ENCODE data around the gene MRPL17. TPM values are rescaled to one million over a fixed set of nuclear protein-coding genes. Genes with fewer than 3 reads are reported as not detected.

Gene MRPL17
- total and polyA plus RNA-seq, 10 of the 15 experiments (the other 5 are each of a cell fraction or from before 2014, with no cell fraction given): 60.3 to 171 (median 94.8) TPM

GRCh38 chr11:6677018-6677417 is 6.1 kb downstream of the MRPL17 start:
- H3K9me3 ChIP-seq (replicated peaks; ENCODE audit: control insufficient read depth, insufficient read depth, low read length): no peaks in the 10 kb centered on the region
- ChIA-PET CTCF (interaction anchor here (0.9 to 1.5 kb wide), 4 partner anchors 10 to 298 kb away, joined by 3 to 8 read pairs (median 4); no protein-coding TSS in a partner anchor), POLR2A (interaction anchor here (1.0 kb wide), 1 partner anchor 59 kb away, joined by 3 read pairs; no protein-coding TSS in a partner anchor), SMC1A (ENCODE audit: uncharacterized antibody, unreplicated experiment) (interaction anchor here (1.1 to 1.5 kb wide), 2 partner anchors 69 to 73 kb away, joined by 3 read pairs; partner anchors contain the start of gene ILK), RAD21 (ENCODE audit: unreplicated experiment) (interaction anchor here (1.0 kb wide), 1 partner anchor 58 kb away, joined by 6 read pairs; the partner anchor contains the start of gene TPP1)
- H3K27ac ChIP-seq (ENCODE audit: control insufficient read depth, insufficient read depth): no peak overlapping the region
- H3K9ac ChIP-seq (ENCODE audit: control insufficient read depth, insufficient read depth, low read length): no peak overlapping the region
- no peak overlapping the region for H3K4me2 ChIP-seq (ENCODE audit: control insufficient read depth, insufficient read depth)
- no peaks in the 10 kb centered on the region for H3K27me3 ChIP-seq (replicated peaks in 1 of 2; ENCODE audit: control insufficient read depth in 2 of 2, insufficient read depth in 2 of 2, low read length in 1 of 2)
- H3K79me2 ChIP-seq (ENCODE audit: control insufficient read depth, insufficient read depth, low read length): peaks cover 17% of the 10 kb centered on the region
- in situ Hi-C loops (cut with MboI): loop anchor here (10.0 kb wide), 1 partner anchor 292 kb away; no protein-coding TSS in a partner anchor
- ATAC-seq: no peak
- BruUV-seq (replicated peaks): no TSS peak
- DNase-seq (ENCODE audit: low read depth, low spot score): no peak
- intact Hi-C loops (cut with micrococcal nuclease; ENCODE audit: unreplicated experiment): no loop called here
- no peaks in the 10 kb centered on the region for H4K20me1 ChIP-seq (ENCODE audit: control insufficient read depth, insufficient read depth)
- H3K36me3 ChIP-seq (ENCODE audit: control insufficient read depth in 2 of 2, insufficient read depth in 2 of 2, low read length in 1 of 2): peaks cover 0 to 13% of the 10 kb centered on the region in 2 experiments; a peak in 1 of 4 replicates
- no peak overlapping the region for H3K4me3 ChIP-seq
- H3K4me1 ChIP-seq (ENCODE audit: control insufficient read depth, insufficient read depth, low read length): peaks cover 13% of the 10 kb centered on the region
- no peak overlapping the region for H2AFZ ChIP-seq (ENCODE audit: control insufficient read depth, low read depth, low read length)
- no peak for FAIRE-seq
- WGBS (ENCODE audit: insufficient coverage, insufficient replicate concordance, low lambda C conversion rate, missing lambda C conversion rate): 70% methylated on average over 3 of the region's 3 CpGs
- TF ChIP-seq, protein P1, sequence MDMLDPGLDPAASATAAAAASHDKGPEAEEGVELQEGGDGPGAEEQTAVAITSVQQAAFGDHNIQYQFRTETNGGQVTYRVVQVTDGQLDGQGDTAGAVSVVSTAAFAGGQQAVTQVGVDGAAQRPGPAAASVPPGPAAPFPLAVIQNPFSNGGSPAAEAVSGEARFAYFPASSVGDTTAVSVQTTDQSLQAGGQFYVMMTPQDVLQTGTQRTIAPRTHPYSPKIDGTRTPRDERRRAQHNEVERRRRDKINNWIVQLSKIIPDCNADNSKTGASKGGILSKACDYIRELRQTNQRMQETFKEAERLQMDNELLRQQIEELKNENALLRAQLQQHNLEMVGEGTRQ (IDR thresholded peaks at IDR 0.05; ENCODE audit: borderline replicate concordance, low read depth, low read length): no peak
- TF ChIP-seq RB1 (IDR thresholded peaks at IDR 0.05; ENCODE audit: borderline replicate concordance) (no peak), RCOR1 (conservative IDR thresholded peaks at IDR 0.05; ENCODE audit: low read depth, low read length) (no peak), EED (IDR thresholded peaks at IDR 0.05; ENCODE audit: low read depth) (no peak), ETV6 (conservative IDR thresholded peaks at IDR 0.05 in 1 of 2, IDR thresholded peaks at IDR 0.05 in 1 of 2; ENCODE audit: borderline replicate concordance in 1 of 2, low read depth in 1 of 2) (no peak), EGR1 (IDR thresholded peaks at IDR 0.05; ENCODE audit: borderline replicate concordance in 1 of 2, low read depth in 2 of 2, low read length in 2 of 2) (no peak), TAF1 (IDR thresholded peaks at IDR 0.05; ENCODE audit: borderline replicate concordance, low read depth, low read length) (no peak), ZBTB11 (CRISPR knock-in tag; IDR thresholded peaks at IDR 0.05) (no peak), BCLAF1 (IDR thresholded peaks at IDR 0.05) (no peak)
- TF ChIP-seq, protein P2, sequence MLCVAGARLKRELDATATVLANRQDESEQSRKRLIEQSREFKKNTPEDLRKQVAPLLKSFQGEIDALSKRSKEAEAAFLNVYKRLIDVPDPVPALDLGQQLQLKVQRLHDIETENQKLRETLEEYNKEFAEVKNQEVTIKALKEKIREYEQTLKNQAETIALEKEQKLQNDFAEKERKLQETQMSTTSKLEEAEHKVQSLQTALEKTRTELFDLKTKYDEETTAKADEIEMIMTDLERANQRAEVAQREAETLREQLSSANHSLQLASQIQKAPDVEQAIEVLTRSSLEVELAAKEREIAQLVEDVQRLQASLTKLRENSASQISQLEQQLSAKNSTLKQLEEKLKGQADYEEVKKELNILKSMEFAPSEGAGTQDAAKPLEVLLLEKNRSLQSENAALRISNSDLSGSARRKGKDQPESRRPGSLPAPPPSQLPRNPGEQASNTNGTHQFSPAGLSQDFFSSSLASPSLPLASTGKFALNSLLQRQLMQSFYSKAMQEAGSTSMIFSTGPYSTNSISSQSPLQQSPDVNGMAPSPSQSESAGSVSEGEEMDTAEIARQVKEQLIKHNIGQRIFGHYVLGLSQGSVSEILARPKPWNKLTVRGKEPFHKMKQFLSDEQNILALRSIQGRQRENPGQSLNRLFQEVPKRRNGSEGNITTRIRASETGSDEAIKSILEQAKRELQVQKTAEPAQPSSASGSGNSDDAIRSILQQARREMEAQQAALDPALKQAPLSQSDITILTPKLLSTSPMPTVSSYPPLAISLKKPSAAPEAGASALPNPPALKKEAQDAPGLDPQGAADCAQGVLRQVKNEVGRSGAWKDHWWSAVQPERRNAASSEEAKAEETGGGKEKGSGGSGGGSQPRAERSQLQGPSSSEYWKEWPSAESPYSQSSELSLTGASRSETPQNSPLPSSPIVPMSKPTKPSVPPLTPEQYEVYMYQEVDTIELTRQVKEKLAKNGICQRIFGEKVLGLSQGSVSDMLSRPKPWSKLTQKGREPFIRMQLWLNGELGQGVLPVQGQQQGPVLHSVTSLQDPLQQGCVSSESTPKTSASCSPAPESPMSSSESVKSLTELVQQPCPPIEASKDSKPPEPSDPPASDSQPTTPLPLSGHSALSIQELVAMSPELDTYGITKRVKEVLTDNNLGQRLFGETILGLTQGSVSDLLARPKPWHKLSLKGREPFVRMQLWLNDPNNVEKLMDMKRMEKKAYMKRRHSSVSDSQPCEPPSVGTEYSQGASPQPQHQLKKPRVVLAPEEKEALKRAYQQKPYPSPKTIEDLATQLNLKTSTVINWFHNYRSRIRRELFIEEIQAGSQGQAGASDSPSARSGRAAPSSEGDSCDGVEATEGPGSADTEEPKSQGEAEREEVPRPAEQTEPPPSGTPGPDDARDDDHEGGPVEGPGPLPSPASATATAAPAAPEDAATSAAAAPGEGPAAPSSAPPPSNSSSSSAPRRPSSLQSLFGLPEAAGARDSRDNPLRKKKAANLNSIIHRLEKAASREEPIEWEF (IDR thresholded peaks at IDR 0.05; ENCODE audit: insufficient replicate concordance, low read depth, low read length): no peak

Measured in GM12878 (cell line).